Epithelial cell of proximal tubule (primary cell): Measurements from ENCODE around the gene AUH. TPM values are rescaled to one million over a fixed set of nuclear protein-coding genes. Genes with fewer than 3 reads are reported as not detected.

Source experiments
- DNase-seq: peaks from one replicate; pipeline ENCODE4 v3.0.0-alpha.2; 2011; ENCODE audit warnings: low read depth
- H3K4me3 ChIP-seq: 2 replicates; pipeline ENCODE4 v1.5.1; 2011; ENCODE audit warnings: low read depth, mild to moderate bottlenecking, low read length
- CTCF ChIP-seq: conservative IDR thresholded peaks from 2 replicates; pipeline ENCODE4 v1.5.1; 2012; ENCODE audit warnings: low read depth, mild to moderate bottlenecking, low read length
- total RNA-seq: library from RNA; depleted of rRNA; stranded (reverse); fragments of >200 nt; gene quantifications from 2 replicates; pipeline ENCODE4 v1.2.3, GENCODE V29; 2015

Gene AUH
- total RNA-seq, 1 donor from 2014 or later = 16.8 TPM

- TF ChIP-seq CTCF = no peak
- H3K4me3 ChIP-seq = no peak overlapping the region
- no peak for DNase-seq
These were observed 130.1 kb downstream of the AUH start for GRCh38 chr9:91231619-91232018.

GRCh38 chr9:91223000-91223399 is 138.7 kb downstream of the AUH start:
- no peak for DNase-seq
- TF ChIP-seq CTCF = no peak
- no peak overlapping the region for H3K4me3 ChIP-seq

GRCh38 chr9:91222457-91222856 is 139.3 kb downstream of the AUH start:
- no peak for DNase-seq

GRCh38 chr9:91221332-91221731 is 140.4 kb downstream of the AUH start:
- no peak overlapping the region for H3K4me3 ChIP-seq
- DNase-seq = no peak
- TF ChIP-seq CTCF = no peak

More at GRCh38 chr9:91222457-91222856, 139.3 kb downstream of the AUH start:
- no peak for TF ChIP-seq CTCF
- H3K4me3 ChIP-seq = no peak overlapping the region

- no peak for TF ChIP-seq CTCF
- H3K4me3 ChIP-seq = no peak overlapping the region
- no peak for DNase-seq
These were observed 141.1 kb downstream of the AUH start for GRCh38 chr9:91220491-91221135.

GRCh38 chr9:91220021-91220420 is 141.7 kb downstream of the AUH start:
- no peak overlapping the region for H3K4me3 ChIP-seq
- no peak for DNase-seq
- TF ChIP-seq CTCF = no peak

- no peak overlapping the region for H3K4me3 ChIP-seq
- TF ChIP-seq CTCF = no peak
- no peak for DNase-seq
These were observed 142.2 kb downstream of the AUH start for GRCh38 chr9:91219557-91219956.
